Purkinje cell (primary cell): Measurements from ENCODE around the gene LIMK2. TPM values are rescaled to one million over a fixed set of nuclear protein-coding genes. Genes with fewer than 3 reads are reported as not detected.

Experiments
- polyA plus RNA-seq: library from polyadenylated mRNA; unstranded; fragments of >200 nt; fragmentation: Nextera tagmentation; gene quantifications from 2 replicates; pipeline ENCODE4 v1.2.1, GENCODE V29; 2014

Gene LIMK2
- 1.1 and 1.7 TPM in 2 replicates for polyA plus RNA-seq

DNA sequence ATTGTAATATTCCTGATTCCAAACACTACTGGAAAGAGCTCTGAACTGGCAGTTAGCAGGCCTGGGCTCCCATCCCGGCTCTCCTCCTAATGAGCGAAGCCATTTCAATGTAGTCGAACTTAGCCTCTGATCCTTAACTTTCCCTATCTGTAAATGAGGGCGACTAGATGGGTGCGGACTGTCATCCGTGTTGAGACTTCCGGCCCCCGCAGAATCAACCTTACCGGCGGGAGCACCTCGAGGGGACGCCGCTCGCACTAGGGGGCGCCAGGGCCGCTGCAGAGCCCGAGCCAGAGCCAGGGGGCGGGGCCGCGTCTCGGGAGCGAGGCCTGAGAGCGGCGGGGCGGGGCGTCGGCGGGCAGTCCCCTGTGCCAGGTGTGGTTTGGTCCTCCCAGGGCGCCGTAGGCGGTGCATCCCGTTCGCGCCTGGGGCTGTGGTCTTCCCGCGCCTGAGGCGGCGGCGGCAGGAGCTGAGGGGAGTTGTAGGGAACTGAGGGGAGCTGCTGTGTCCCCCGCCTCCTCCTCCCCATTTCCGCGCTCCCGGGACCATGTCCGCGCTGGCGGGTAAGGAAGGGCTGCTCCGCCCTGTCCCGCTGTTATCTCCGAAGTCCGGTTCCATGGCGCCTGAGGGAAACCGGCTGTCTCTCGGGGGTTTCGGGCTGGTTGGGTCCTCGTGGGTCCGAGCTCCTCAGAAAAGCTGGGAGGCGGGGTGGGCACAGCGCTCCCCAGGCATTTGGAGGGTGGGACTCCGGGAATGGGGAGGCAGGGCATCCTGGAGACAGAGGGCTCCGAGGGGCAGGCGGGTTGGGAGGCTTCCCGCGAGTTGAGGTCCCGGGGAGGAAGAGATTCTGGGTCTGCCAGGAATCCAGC lies at the start of gene LIMK2:
Gene LIMK2, plus strand, starts transcription at position 437 of the 869 bp plus-strand sequence. Its CDS starts 111 bp downstream, at position 548.

GRCh38 chr22:31292236-31292989 lies 80.3 kb downstream of the LIMK2 start, which contains the start of gene PIK3IP1:
Gene PIK3IP1 (minus strand): TSS chr22:31292488. CDS start chr22:31292344, 144 bp downstream.

Other genes starting within 250 kb of the LIMK2 start
- gene MORC2, start 243.5 kb upstream of the LIMK2 start, polyA plus RNA-seq, result 9.2 and 11.2 TPM in 2 replicates
- gene TUG1, start 243.0 kb upstream of the LIMK2 start, polyA plus RNA-seq, result 26.8 and 27.3 TPM in 2 replicates
- 7.3 and 8.9 TPM in 2 replicates for gene SMTN, start 131.0 kb upstream of the LIMK2 start, polyA plus RNA-seq
- 32.7 and 52.1 TPM in 2 replicates for gene SELENOM, start 104.7 kb upstream of the LIMK2 start, polyA plus RNA-seq
- 1.6 and 2.9 TPM in 2 replicates for gene INPP5J, start 89.3 kb upstream of the LIMK2 start, polyA plus RNA-seq
- not detected in 2 replicates for gene PLA2G3, start 71.8 kb upstream of the LIMK2 start, polyA plus RNA-seq
- gene RNF185, start 52.1 kb upstream of the LIMK2 start, polyA plus RNA-seq, result 7.7 and 9.6 TPM in 2 replicates
- 1.6 and 2.7 TPM in 2 replicates for gene PIK3IP1, start 80.2 kb downstream of the LIMK2 start, polyA plus RNA-seq
- gene PATZ1, start 134.0 kb downstream of the LIMK2 start, polyA plus RNA-seq, result 3.3 and 4.7 TPM in 2 replicates
- 135 and 151 TPM in 2 replicates for gene DRG1, start 187.3 kb downstream of the LIMK2 start, polyA plus RNA-seq